NAMALWA (cell line): ENCODE results near the gene RGS9.
"Not testable (repeated sequence)": the region's sequence is repeated elsewhere in the genome, so short reads cannot be mapped to it uniquely, and the experiment has no call there.

Source experiments
- DNase-seq: peaks from one replicate; pipeline ENCODE4 v3.0.0-alpha.2; 2015; ENCODE audit warnings: low spot score

The RGS9 gene

DNA sequence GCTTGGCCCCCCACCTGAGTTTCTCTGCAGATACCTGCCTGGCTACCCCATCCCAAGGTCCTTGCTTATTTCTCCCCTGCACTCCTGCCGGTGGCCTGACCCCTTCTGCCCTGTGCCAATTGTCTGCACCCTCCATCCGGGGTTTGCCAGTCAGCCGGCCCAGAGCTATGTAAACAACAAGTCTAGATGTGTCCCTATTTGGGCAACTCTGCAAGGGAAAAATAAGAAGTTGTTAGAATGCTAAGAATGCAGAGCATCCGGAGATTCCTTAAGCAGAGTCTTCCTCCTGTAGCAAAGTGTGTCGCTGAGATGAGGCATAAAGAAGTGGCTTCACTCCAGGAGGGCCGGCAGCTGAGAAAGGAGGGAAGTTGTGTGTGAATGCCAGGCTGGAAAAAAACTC, 46.6 kb downstream of the RGS9 start:
- no peak for DNase-seq

GRCh38 chr17:65184235-65184959, 47.2 kb downstream of the RGS9 start:
- no peak for DNase-seq

DNA sequence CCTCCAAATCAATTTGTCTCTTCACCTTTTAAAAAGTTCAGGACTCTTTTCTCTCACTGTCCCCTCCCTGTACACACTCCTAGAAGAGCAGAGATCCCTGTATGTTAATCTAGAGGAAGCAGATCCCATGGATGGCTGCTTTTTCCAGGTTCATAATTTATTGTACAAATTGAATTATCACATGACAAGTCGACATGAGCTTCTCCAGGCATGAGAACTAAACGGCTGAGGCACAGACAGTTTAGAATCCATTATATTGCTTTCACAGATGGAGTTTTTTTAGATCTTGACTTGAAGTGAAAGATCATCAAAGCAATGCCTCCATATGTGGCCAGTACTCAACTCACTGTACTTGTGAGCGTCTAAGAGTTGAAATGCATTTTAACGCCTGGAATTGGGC, 47.9 kb downstream of the RGS9 start:
- DNase-seq, result no peak

GRCh38 chr17:65185668-65186382, 48.7 kb downstream of the RGS9 start:
- peak; percentile 23 for DNase-seq

DNA sequence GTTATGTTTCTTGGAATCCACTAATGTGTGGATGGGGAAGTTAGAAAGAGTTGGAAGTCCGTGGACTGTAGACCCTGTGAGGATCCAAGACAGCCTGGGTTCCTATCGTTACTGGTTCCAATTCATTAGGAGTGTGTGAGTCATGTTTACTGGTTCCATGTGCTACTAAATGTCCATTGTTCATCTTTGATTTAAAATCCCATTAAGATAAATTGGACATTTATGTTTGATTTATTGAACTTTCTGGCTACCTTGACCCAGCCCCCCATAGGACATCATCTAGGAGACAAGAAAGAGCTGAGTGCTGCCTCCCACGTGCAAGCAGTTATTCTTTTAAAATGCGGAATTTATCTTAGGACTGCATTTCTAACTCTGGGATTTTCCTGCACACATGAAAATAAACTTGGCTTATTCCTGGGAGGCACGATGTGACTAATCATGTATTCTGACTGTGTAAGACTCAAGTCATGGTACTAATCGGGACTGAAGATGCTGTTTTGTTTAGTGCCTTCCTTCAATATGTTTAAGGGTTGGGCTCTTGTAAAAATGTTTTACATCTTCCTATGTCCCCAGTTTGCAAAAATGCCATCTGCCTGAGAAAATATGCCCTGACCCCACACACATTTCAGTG, 53.4 kb downstream of the RGS9 start:
- no peak for DNase-seq

- no peak for DNase-seq
Measured at GRCh38 chr17:65191811-65192740, 54.9 kb downstream of the RGS9 start.

- no peak for DNase-seq
Measured at GRCh38 chr17:65193305-65193704, 56.1 kb downstream of the RGS9 start.

- no peak for DNase-seq
Measured at GRCh38 chr17:65193716-65194293, 56.6 kb downstream of the RGS9 start.

- no peak for DNase-seq
Measured at GRCh38 chr17:65194670-65195334, 57.6 kb downstream of the RGS9 start.

DNA sequence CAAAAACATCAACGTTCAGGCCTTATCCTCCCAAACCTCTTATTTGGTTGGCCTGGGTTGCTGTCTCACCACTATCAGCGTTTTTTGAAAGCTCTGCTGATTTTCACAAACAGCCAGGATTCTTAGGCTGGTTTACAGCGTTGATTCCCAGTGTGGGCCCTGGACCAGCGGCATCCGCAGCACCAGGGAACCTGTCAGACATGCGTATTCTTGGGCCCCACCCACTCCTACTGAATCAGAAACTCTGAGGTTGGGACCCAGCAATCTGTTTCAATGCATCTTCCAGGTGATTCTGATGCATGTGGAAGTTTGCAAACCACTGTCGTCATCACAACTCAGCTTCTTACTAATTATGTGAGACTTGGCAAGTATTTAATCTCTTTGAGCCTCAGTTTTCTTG, 58.5 kb downstream of the RGS9 start:
- no peak for DNase-seq

GRCh38 chr17:65196617-65197016, 59.4 kb downstream of the RGS9 start:
- no peak for DNase-seq

DNA sequence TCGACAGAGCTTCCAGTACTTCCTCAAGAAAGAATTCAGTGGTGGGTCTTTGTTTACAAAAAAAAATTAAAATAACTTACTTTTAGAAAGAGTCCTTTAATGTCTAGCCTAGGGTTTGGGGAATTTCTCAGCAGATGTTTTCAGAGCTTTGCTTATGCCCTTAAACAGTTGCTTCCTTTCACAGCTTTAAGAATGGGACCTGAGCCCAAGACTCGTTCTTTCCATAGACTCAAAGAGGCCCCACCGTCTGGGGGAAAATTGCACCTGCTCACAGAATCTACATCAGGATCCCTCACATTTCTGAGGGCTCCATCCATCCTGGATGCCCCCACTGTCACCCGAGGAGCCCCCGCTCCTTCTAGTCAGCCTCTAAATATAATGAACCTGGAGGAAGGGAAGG, 60.0 kb downstream of the RGS9 start:
- DNase-seq, result no peak

GRCh38 chr17:65198653-65199382, 61.6 kb downstream of the RGS9 start:
- DNase-seq, result peak; percentile 78

GRCh38 chr17:65201331-65201730, 64.2 kb downstream of the RGS9 start:
- DNase-seq, result no peak

DNA sequence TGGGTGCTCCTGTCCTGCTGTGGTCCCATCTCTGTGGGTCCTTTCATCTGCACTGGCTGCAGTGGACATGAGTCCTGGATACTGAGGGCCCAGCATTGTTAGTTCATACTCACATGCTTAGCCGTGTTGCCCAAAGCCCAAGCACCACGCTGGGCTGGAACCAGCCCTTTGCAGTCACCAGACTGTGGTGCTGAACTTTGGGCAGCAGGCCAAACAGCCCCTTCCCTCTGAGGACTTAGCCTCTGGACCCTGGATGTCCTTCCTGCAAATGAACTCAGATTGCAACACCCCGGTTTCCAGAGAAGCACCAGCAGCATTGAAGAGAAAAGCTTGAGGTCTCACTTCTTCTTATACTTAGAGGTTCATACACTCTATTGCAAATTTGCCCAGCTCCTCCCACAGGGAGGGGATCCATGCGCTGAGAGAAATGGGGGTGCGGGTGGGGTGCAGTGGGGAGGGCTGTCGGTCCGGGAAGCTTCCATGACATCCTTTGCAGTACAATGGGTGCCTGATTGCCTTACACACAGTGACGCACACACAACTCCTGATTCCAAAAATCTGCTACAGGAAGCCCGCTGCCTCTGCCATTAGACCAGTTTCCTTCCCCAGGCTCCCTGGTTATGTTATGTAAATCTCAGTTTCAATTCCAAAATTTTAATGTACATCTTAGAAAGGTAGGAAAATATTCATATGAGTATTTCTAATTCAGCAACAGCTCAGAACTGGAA, 65.8 kb downstream of the RGS9 start:
- no peak for DNase-seq

- DNase-seq, result no peak
Measured at GRCh38 chr17:65204001-65204400, 66.8 kb downstream of the RGS9 start.

DNA sequence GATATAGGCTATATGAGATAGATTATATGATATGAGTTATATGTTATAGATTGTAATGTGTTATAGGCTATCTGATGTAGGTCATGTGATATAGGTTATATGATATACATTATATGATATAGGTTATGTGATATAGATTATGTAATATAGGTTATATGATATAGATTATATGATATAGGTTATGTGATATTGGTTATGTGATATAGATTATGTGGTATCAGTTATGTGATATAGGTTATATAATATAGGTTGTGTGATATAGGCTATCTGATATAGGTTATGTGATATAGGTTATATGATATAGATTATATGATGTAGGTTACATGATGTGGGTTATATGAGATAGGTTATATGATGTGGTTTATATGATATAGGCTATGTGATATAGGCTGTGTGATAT, 68.5 kb downstream of the RGS9 start:
- no peak for DNase-seq

DNA sequence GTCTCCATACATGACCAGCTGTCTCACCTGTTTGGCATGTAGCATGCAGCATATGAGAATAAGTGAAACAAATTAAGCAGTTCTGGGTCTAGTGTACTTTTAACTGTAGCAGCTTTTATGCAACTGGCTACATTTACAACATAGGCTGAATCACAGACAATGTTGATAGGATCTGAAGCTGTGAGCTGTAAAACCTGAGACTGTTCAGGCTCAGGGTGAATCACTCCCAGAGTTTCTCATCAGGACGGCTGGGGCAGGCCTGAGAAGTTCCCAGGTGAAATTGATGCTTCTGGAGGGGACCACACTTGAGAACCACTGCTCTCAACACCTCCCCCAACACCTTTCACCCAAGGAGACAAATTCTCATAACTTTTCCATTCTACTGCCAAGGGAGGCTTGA, 70.3 kb downstream of the RGS9 start:
- DNase-seq, result not testable (repeated sequence)

DNA sequence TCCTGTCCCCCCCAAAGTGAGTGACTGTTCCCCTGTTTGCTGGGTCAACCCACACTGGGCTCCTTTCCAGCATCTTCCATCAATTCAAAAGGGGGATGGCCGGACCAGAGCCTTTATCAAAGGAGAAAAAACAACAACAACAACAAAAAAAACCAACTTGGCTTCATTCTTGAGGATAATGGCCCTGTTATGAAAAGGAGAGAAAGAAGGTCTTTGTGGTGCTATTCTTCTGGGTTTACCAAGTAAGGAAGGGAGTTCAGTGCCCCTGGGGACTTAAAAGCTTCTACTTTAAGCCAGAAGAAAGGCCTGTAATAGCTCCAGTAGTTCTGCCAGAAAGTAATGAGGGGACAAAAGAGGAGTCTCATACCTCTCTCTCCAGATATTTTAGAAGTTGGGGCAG, 71.5 kb downstream of the RGS9 start:
- no peak for DNase-seq

DNA sequence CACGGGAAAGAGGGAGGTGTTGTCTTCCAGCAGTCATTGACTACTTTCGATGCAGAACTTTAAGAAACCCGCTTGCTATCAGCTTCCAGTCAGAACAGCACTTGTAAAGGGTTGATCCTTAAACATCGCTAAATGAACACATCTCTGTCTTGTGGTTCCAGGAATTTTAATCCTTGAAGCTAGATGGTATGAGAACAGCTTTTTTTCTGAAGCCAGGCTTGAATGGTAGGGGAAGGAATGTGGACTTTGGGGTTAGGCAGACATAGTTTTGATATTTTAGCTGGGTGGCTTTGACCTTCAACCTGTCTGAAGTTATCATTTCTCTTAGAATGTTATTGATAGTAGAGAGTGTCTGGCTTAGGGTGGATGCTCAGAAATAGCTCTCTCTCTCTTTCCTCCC, 81.1 kb downstream of the RGS9 start:
- no peak for DNase-seq
